Activated CD4-positive, alpha-beta T cell treated with anti-CD3 and anti-CD28 coated beads, Interleukin-2, amount 50 U/mL, for 4 hours (primary cell): ENCODE data around the gene CCDC127.
"Not testable (repeated sequence)": the region's sequence is repeated elsewhere in the genome, so short reads cannot be mapped to it uniquely, and the experiment has no call there.

Experiments used
- DNase-seq, 2 experiments: peaks; one replicate each; pipeline ENCODE4 v3.0.0-alpha.2; 2020

CCDC127 gene

GRCh38 chr5:201672-202071 is 16.3 kb downstream of the CCDC127 start:
- DNase-seq: no peak

DNA sequence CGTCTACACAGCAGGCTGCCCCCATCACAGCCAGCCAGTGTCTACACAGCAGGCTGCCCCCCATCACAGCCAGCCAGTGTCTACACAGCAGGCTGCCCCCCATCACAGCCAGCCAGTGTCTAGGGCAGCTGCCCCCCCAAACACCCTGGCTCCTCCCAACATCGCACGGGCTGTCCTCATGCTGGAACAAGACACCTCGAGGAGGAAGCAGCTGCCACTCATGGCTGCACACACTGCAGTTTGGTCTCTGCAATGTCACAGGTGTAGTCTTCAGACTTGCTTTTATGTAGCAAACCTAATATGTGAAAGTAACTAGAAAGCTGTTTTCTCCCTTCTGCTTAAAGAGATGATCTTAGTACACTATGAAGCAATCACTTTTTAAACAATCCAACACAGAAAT is 17.0 kb downstream of the CCDC127 start:
- DNase-seq: no peak

- DNase-seq: no peak
Observed at GRCh38 chr5:199950-200645, 17.9 kb downstream of the CCDC127 start.

DNA sequence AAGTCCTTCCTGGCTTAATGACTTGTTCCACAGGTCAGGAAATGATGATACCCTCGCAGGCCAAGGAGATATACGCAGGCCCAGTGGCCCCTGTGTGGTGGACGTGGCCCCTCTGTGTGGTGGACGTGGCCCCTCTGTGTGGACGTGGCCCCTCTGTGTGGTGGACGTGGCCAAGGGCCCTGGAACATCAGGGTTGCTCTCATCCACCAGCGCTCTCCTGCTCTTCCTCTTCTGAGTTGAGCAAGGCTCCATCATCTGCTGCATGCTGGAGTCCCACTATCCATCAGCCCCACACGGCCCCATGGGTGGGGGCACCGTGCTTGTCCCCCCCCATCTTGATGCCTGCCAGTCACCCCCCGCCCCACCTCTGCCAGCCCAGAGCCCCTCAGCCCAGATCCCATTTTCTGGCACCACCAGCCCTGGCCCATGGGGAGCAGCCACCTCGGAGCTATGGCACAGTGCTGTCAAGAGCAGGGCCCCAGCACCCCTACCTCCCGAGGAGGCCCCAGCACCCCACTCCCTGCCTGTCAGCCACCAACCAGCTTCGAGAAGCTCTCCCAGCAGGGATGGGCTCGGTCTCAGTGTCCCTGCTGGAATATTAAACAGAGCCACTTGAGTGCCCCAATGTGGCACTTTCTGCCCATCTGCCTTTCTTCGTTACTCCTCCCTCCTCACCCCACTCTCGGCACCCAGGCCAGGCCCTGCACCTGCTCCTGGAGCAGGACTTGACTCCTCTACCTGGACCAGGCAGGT is 18.6 kb downstream of the CCDC127 start:
- no peak for DNase-seq

DNA sequence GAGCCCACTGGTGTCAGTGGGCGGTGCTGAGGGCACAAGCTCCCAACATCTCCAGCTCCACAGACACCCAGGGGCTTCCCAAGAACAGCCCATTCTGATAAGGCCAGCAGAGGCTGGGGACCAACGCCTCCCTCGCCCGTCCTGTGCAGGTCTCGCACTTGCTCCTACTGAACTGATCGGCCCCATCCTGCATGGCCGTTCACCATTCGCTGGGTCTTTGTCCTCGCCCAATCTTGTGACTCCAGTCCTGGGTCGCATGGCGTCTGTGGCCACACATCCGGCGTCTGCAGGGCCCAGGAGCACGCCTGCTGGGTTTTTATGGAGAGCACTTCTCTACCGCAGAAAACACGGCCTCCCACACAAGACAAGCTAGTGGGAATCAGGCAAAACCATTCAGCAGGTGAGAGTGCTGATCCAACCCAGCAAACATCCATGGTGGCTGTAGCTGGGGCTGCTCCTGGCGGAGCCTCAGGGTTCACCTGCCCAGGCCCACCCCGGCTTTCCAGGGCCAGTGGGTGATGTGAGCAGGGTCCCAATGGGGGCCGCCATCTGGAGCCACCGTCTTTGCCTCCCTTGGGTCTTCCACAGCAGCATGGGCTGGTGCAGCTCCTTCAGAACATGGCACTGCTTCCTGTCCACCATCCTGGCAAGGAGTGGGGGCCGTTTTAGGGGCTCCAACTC is 19.3 kb downstream of the CCDC127 start:
- no peak for DNase-seq

- no peak for DNase-seq
Observed at GRCh38 chr5:197892-198489, 20.0 kb downstream of the CCDC127 start.

DNA sequence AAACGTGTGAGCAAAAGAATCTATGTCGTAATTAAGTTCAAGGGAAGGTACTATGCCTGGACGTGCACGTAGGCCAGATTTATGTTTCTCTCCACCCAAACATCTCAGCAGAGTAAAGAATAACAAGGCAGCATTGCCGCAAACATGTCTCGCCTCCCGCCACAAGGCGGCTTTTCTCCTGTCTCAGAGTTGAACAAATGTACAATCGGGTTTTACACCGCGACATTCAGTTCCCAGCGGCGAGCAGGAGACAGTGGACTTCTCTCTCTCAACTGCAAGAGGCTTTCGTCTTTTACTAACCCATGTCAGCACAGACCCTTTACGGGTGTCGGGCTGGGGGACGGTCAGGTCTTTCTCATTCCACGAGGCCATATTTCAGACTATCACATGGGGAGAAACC is 20.9 kb downstream of the CCDC127 start:
- not testable (repeated sequence) for DNase-seq

GRCh38 chr5:196350-196749 is 21.6 kb downstream of the CCDC127 start:
- DNase-seq: no peak

DNA sequence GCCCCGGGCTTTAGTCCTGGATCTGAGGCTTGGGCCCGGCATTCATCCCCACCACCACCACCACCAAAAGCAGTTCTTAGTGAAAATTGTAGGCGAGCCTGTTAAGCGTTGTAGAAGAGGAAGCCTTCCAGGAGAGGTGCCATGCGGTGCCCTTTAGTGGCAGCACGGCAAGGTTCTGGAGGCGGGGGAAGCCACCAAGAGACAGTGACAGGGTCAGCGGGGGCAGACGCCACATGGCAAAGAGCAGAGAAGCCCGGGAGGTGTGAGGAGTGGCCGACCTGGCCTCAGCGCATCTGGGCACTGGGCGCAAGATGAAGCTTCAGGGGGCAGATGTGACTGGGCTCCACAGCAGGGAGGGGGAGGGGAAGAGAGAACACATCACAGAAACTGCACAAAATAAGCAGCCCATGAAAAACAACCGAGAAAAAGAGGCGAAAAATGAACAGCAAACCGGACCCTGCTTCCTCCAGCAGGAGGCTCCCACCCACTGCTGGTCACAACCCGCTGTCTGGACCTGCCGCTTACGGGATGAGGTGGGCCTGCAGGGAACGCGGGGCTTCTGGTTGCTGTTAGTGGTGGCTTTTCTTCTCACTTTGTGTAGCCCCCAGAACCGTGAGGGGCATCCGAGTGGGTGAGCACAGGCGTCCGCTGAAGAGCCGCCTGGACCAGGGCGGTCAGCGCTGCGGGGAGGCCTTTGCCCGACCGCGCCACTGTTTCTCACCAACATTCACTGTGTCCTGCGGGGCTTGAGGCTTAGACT is 22.4 kb downstream of the CCDC127 start:
- DNase-seq: no peak

DNA sequence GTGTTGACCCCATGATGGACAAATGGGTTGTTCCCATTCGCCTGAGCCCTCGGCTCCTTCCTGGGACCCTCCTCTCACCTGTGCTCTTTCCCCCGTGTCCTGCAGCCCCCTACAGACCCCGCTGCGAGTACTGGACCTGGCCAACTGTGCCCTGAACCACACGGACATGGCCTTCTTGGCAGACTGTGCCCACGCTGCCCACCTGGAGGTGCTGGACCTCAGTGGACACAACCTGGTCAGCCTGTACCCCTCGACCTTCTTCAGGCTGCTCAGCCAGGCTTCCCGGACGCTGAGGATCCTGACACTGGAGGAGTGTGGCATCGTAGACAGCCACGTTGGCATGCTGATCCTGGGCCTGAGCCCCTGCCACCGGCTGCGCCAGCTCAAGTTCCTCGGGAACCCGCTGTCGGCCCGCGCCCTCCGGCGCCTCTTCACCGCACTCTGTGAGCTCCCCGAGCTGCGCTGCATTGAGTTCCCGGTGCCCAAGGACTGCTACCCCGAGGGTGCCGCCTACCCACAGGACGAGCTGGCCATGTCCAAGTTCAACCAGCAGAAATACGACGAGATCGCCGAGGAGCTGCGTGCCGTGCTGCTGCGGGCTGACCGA is 23.2 kb downstream of the CCDC127 start:
- no peak for DNase-seq

- no peak for DNase-seq
Observed at GRCh38 chr5:194102-194501, 23.9 kb downstream of the CCDC127 start.

DNA sequence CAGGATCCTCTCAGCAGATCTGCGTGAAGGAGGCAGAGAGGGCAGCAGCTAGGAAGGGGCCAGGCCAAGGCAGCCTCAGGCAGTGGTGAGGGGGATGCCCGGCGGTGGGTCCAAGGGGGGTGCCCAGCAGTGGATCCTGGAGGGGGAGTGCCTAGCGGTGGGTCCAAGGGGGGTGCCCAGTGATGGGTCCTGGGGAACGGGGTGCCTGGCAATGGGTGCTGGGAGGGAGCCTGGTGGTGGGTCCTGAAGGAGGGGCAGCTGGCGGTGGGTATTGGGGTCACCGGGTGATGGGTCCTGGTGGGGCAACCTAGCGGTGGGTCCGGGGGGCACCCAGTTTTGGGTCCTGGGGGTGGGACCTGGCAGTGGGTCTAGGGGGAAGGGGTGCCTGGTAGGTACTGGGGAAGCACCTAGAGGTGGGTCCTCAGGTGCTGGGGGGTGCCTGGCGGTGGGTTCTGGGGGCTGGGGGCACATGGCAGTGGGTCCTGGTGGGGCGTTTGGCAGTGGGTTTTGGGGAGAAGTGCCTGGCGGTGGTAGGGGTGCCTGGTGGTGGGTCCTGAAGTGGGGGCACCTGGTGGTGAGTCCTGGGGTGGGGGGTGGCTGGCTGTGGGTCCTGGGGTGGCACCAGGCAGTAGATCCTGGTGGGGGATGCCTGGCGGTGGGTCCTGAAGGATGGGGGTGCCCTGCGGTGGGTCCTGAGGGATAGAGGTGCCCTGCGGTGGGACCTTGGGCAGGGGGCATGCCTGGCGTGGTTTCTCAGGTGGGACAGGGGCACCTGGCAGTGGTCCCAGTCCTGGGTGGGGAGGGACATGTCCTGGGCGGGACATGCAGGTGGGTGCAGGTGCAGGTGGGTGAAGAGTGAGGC is 24.8 kb downstream of the CCDC127 start:
- DNase-seq: no peak

DNA sequence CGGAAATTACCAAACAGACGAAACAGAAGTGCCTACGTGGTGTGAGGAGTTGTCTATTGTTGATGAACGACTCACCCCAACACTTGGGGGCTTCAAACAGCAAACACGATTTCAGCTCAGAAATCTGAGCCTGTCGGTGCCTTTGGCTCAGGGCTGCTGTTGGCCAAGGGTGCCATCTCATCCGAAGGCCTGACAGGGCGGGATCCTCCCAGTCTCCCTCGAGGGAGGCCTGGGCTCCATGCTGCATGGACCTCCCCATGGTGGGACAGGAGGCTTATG is 25.3 kb downstream of the CCDC127 start:
- no peak for DNase-seq

DNA sequence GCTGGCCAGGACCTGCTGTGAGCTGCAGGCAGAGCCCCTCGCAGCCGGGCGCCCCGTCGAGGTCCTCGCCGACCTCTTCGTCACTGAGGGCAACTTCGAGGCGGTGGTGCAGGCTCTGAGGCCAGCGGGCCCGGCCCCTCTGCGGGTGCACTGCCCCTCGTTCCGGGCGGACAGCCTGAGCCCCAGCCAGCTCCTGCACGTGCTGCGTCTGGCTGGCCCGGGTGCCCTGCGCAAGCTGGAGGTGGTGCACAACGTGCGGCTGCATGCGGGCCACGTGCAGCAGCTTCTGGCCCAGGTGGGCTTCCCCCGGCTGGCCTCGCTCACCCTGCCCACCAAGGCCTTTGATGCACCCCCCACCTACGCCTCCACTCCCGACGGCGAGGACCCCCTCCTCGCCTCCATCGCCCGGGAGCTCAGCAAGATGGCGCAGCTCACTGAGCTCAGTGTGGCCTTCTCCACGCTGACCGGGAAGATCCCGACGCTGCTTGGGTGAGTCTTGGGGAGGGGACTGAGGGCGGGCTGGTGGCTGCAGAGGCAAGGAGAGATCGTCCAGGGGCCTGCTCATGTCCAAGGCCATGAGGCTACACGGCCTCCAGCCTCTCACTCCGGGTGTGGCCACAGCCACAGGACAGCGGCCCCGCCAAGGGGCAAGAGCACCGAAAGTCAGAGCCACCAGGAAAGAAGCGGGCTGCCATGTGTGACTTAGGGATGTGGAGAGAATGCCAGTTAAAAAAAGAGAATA is 25.8 kb downstream of the CCDC127 start:
- no peak for DNase-seq

GRCh38 chr5:191036-191948 is 26.7 kb downstream of the CCDC127 start, which contains the start of gene LRRC14B:
LRRC14B (plus strand) TSS chr5:191495; CDS start chr5:191539, 44 bp downstream.
- no peak for DNase-seq

GRCh38 chr5:190366-191035 is 27.5 kb downstream of the CCDC127 start:
- no peak for DNase-seq

GRCh38 chr5:189976-190365 is 28.0 kb downstream of the CCDC127 start:
- no peak for DNase-seq

GRCh38 chr5:189486-189885 is 28.5 kb downstream of the CCDC127 start:
- no peak for DNase-seq
